ENCODE data around the gene RPTOR.

Gene RPTOR

DNA sequence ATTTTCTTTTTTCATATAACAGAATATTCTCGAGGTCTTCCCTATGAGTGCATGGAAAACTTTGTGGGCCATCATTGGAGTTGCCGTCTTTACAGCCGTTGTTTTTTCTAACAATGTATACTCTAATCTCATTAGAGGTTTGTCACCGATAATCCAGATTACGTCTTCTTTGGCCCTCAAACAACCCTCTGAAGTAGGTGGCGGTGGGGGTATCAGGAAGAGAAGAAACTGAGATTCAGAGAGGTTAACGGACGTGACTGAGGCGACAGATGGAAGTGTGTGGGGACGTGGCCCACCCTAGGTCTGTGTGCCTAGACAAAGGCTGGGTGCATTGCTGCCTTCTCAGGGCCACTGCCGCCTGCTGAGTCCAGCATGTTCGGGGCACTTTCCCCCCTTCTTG lies 63.7 kb downstream of the RPTOR start (continued):
- TF ChIP-seq, protein P1, sequence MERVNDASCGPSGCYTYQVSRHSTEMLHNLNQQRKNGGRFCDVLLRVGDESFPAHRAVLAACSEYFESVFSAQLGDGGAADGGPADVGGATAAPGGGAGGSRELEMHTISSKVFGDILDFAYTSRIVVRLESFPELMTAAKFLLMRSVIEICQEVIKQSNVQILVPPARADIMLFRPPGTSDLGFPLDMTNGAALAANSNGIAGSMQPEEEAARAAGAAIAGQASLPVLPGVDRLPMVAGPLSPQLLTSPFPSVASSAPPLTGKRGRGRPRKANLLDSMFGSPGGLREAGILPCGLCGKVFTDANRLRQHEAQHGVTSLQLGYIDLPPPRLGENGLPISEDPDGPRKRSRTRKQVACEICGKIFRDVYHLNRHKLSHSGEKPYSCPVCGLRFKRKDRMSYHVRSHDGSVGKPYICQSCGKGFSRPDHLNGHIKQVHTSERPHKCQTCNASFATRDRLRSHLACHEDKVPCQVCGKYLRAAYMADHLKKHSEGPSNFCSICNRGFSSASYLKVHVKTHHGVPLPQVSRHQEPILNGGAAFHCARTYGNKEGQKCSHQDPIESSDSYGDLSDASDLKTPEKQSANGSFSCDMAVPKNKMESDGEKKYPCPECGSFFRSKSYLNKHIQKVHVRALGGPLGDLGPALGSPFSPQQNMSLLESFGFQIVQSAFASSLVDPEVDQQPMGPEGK (CRISPR knock-in tag; IDR thresholded peaks at IDR 0.05; ENCODE audit: borderline replicate concordance), result no peak

DNA sequence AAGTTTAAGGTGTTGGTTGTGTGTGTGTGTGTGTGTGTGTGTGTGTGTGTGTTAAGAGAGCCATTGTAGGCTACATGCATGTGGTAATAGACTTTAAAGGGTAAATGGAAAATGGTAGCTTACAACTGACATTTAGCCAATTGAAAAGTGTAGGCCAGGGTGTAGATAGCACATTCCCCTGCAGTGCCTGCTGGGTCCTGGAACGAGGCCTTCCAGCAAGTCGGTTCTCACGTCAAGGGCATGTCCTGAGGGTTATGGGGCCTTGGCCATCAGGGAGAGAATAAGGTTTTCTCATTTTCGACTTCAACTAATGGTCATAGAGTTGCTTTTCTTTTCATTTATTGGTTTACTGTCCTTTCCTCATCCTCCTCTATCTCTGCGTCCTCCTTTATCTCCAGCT lies 65.1 kb downstream of the RPTOR start:
- no peak for ATAC-seq
- TF ChIP-seq ARNTL (CRISPR knock-in tag; IDR thresholded peaks at IDR 0.05; ENCODE audit: borderline replicate concordance, low read depth) (no peak), ZFP3 (CRISPR knock-in tag; IDR thresholded peaks at IDR 0.05) (no peak), ZC3H10 (CRISPR knock-in tag; IDR thresholded peaks at IDR 0.05) (no peak), ZNF70 (CRISPR knock-in tag; IDR thresholded peaks at IDR 0.05) (no peak), BACH2 (CRISPR knock-in tag; IDR thresholded peaks at IDR 0.05; ENCODE audit: borderline replicate concordance) (no peak), GLIS3 (CRISPR knock-in tag; IDR thresholded peaks at IDR 0.05) (no peak), RARB (CRISPR knock-in tag; IDR thresholded peaks at IDR 0.05) (no peak)
- TF ChIP-seq, protein P2, sequence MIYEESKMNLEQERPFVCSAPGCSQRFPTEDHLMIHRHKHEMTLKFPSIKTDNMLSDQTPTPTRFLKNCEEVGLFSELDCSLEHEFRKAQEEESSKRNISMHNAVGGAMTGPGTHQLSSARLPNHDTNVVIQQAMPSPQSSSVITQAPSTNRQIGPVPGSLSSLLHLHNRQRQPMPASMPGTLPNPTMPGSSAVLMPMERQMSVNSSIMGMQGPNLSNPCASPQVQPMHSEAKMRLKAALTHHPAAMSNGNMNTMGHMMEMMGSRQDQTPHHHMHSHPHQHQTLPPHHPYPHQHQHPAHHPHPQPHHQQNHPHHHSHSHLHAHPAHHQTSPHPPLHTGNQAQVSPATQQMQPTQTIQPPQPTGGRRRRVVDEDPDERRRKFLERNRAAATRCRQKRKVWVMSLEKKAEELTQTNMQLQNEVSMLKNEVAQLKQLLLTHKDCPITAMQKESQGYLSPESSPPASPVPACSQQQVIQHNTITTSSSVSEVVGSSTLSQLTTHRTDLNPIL (CRISPR knock-in tag; IDR thresholded peaks at IDR 0.05; ENCODE audit: low read depth), result no peak
- TF ChIP-seq, protein P1 (CRISPR knock-in tag; IDR thresholded peaks at IDR 0.05; ENCODE audit: borderline replicate concordance), result no peak
- TF ChIP-seq, protein P3, sequence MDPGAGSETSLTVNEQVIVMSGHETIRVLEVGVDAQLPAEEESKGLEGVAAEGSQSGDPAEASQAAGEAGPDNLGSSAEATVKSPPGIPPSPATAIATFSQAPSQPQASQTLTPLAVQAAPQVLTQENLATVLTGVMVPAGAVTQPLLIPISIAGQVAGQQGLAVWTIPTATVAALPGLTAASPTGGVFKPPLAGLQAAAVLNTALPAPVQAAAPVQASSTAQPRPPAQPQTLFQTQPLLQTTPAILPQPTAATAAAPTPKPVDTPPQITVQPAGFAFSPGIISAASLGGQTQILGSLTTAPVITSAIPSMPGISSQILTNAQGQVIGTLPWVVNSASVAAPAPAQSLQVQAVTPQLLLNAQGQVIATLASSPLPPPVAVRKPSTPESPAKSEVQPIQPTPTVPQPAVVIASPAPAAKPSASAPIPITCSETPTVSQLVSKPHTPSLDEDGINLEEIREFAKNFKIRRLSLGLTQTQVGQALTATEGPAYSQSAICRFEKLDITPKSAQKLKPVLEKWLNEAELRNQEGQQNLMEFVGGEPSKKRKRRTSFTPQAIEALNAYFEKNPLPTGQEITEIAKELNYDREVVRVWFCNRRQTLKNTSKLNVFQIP (CRISPR knock-in tag; IDR thresholded peaks at IDR 0.05; ENCODE audit: borderline replicate concordance, low read depth), result no peak

DNA sequence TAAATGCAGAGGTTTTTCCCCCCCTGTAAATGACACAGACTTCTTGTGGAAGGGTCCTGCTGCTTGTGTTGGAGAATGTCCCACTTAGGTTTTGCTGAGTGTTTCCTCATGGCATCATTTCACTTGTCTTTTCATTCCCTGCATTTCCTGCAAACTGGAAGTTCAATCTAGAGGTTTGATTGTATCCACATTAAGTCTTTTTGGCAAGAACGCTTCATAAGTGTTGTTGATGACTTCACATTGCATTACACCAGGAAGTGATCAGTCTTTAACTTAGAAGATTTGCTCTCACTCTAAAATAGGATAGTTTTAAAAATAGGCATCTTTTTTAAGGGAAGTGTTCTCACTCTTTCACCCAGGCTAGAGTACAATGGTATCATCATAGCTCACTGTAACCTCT lies 67.2 kb downstream of the RPTOR start:
- TF ChIP-seq OSR1 (CRISPR knock-in tag; IDR thresholded peaks at IDR 0.05), result no peak
- TF ChIP-seq RARB (CRISPR knock-in tag; IDR thresholded peaks at IDR 0.05), result no peak
- no peak for TF ChIP-seq ZNF8 (CRISPR knock-in tag; IDR thresholded peaks at IDR 0.05)
- no peak for TF ChIP-seq TCF4 (CRISPR knock-in tag; IDR thresholded peaks at IDR 0.05; ENCODE audit: borderline replicate concordance)
- no peak for TF ChIP-seq GLIS3 (CRISPR knock-in tag; IDR thresholded peaks at IDR 0.05)
- no peak for TF ChIP-seq ZFP30 (CRISPR knock-in tag; IDR thresholded peaks at IDR 0.05)
- no peak for TF ChIP-seq CSDC2 (CRISPR knock-in tag; IDR thresholded peaks at IDR 0.05)
- no peak for TF ChIP-seq ZFP3 (CRISPR knock-in tag; IDR thresholded peaks at IDR 0.05)
- no peak for TF ChIP-seq BACH2 (CRISPR knock-in tag; IDR thresholded peaks at IDR 0.05; ENCODE audit: borderline replicate concordance)
- no peak for TF ChIP-seq ISL1 (CRISPR knock-in tag; IDR thresholded peaks at IDR 0.05)
- TF ChIP-seq, protein P2 (CRISPR knock-in tag; IDR thresholded peaks at IDR 0.05; ENCODE audit: low read depth), result no peak
- TF ChIP-seq ARNTL (CRISPR knock-in tag; IDR thresholded peaks at IDR 0.05; ENCODE audit: borderline replicate concordance, low read depth), result no peak
- TF ChIP-seq ZC3H10 (CRISPR knock-in tag; IDR thresholded peaks at IDR 0.05), result no peak
- TF ChIP-seq, protein P4, sequence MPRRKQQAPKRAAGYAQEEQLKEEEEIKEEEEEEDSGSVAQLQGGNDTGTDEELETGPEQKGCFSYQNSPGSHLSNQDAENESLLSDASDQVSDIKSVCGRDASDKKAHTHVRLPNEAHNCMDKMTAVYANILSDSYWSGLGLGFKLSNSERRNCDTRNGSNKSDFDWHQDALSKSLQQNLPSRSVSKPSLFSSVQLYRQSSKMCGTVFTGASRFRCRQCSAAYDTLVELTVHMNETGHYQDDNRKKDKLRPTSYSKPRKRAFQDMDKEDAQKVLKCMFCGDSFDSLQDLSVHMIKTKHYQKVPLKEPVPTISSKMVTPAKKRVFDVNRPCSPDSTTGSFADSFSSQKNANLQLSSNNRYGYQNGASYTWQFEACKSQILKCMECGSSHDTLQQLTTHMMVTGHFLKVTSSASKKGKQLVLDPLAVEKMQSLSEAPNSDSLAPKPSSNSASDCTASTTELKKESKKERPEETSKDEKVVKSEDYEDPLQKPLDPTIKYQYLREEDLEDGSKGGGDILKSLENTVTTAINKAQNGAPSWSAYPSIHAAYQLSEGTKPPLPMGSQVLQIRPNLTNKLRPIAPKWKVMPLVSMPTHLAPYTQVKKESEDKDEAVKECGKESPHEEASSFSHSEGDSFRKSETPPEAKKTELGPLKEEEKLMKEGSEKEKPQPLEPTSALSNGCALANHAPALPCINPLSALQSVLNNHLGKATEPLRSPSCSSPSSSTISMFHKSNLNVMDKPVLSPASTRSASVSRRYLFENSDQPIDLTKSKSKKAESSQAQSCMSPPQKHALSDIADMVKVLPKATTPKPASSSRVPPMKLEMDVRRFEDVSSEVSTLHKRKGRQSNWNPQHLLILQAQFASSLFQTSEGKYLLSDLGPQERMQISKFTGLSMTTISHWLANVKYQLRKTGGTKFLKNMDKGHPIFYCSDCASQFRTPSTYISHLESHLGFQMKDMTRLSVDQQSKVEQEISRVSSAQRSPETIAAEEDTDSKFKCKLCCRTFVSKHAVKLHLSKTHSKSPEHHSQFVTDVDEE (CRISPR knock-in tag; IDR thresholded peaks at IDR 0.05), result no peak
- TF ChIP-seq PPARA (CRISPR knock-in tag; IDR thresholded peaks at IDR 0.05; ENCODE audit: borderline replicate concordance), result no peak
- TF ChIP-seq TOX (CRISPR knock-in tag; IDR thresholded peaks at IDR 0.05; ENCODE audit: borderline replicate concordance), result no peak
- no peak for ATAC-seq

Data from SK-N-SH treated with all-trans-retinoic acid at 6 μM for 48 hours (cell line).